Upper lobe of left lung (tissue), 6 donors: ENCODE measurements around the gene SIDT1. TPM values are rescaled to one million over a fixed set of nuclear protein-coding genes. Genes with fewer than 3 reads are reported as not detected.

Experiments used
- ATAC-seq, 2 donors: fragments of 200-7000 bp; cut with Tn5 transposase; one replicate each; pipeline ENCODE4 v1.9.1; 2022; ENCODE audit warnings: mild to moderate bottlenecking in 2 of 2, moderate library complexity in 2 of 2; ENCODE audit not compliant: low FRiP score in 2 of 2
- DNase-seq, 2 donors: peaks; one replicate each; pipeline ENCODE4 v3.0.0-alpha.2; 2019 to 2020
- H3K27ac ChIP-seq, 4 donors: fragments of 200-600 bp; sonication (generic); one replicate each; pipeline ENCODE4 v1.5.1; 2016 to 2019
- H3K27me3 ChIP-seq, 4 donors: fragments of 200-600 bp; sonication (generic); one replicate each; pipeline ENCODE4 v1.5.1; 2017 to 2019
- H3K36me3 ChIP-seq, 4 donors: fragments of 200-600 bp; sonication (generic); one replicate each; pipeline ENCODE4 v1.5.1; 2016 to 2019
- H3K4me1 ChIP-seq, 4 donors: fragments of 200-600 bp; sonication (generic); one replicate each; pipeline ENCODE4 v1.5.1; 2018 to 2019
- H3K4me3 ChIP-seq, 4 donors: fragments of 200-600 bp; sonication (generic); one replicate each; pipeline ENCODE4 v1.5.1; 2017 to 2019; ENCODE audit warnings: mild to moderate bottlenecking in 2 of 4, moderate library complexity in 1 of 4
- H3K9me3 ChIP-seq, 4 donors: fragments of 200-600 bp; sonication (generic); one replicate each; pipeline ENCODE4 v1.5.1; 2018 to 2019
- CTCF ChIP-seq, 6 experiments: fragments of 450-650 bp in 4 of 6; fragments of 200-600 bp in 2 of 6; sonication (generic) in 2 of 6; IDR thresholded peaks; one replicate each; pipeline ENCODE4 v1.5.1; 2016 to 2019; ENCODE audit warnings: antibody characterized with exemption in 6 of 6
- EP300 ChIP-seq, 4 donors: sonication (generic); formaldehyde crosslinking; IDR thresholded peaks; one replicate each; pipeline ENCODE4 v1.5.1; 2017; ENCODE audit warnings: antibody characterized with exemption in 4 of 4, control low read depth in 2 of 4
- POLR2A ChIP-seq, 4 donors: fragments of 450-650 bp; IDR thresholded peaks; one replicate each; pipeline ENCODE4 v1.5.1; 2016 to 2017; ENCODE audit warnings: antibody characterized with exemption in 4 of 4, mild to moderate bottlenecking in 2 of 4
- POLR2AphosphoS5 ChIP-seq, 2 donors: sonication (generic); formaldehyde crosslinking; IDR thresholded peaks; one replicate each; pipeline ENCODE4 v1.5.1; 2017; ENCODE audit warnings: antibody characterized with exemption in 2 of 2
- WGBS, 2 donors: methylation state at CpG; one replicate each; pipeline ENCODE4 v1.1.5; 2017 to 2018; 5-methylcytosine and 5-hydroxymethylcytosine counted together
- total RNA-seq, 6 donors: library from RNA; depleted of rRNA in 4 of 6; stranded (reverse); fragments of >200 nt in 4 of 6; gene quantifications; one replicate each; pipeline versions ENCODE4 v1.1.0 to v1.2.1, GENCODE V29; 2016 to 2021
- donor health status: DM: no; HTN: no; CAD: no; lungs with moderate emphysema.
- donor health status: DM: no; HTN: yes; CAD: no; lungs with severe emphysema.

The SIDT1 gene
- total RNA-seq, 6 donors from 2014 or later = 2.6 to 37.5 (median 9.5) TPM

- H3K36me3 ChIP-seq = no peaks in the 10 kb centered on the region
- DNase-seq (peak in 1 of 2 donors; percentile 54), ATAC-seq (no peak)
- H3K9me3 ChIP-seq = no peaks in the 10 kb centered on the region
- no peaks in the 10 kb centered on the region for H3K4me1 ChIP-seq
- H3K27me3 ChIP-seq = no peaks in the 10 kb centered on the region
- H3K27ac ChIP-seq = no peak overlapping the region
- TF ChIP-seq POLR2AphosphoS5 (IDR thresholded peaks at IDR 0.05) (no peak), CTCF (IDR thresholded peaks at IDR 0.05) (no peak), POLR2A (IDR thresholded peaks at IDR 0.05) (no peak), EP300 (IDR thresholded peaks at IDR 0.05) (no peak)
- H3K4me3 ChIP-seq = no peak overlapping the region
- 82 to 89% methylated on average over 6 to 14 of the region's 14 CpGs for WGBS, 2 donors
Measured at GRCh38 chr3:113637756-113638155, 105.4 kb downstream of the SIDT1 start.

GRCh38 chr3:113638910-113639309 lies 106.6 kb downstream of the SIDT1 start:
- no peak for DNase-seq
- H3K36me3 ChIP-seq = no peaks in the 10 kb centered on the region
- H3K4me1 ChIP-seq = no peaks in the 10 kb centered on the region
- H3K4me3 ChIP-seq = no peak overlapping the region
- H3K9me3 ChIP-seq = no peaks in the 10 kb centered on the region
- ATAC-seq = no peak
- no peak overlapping the region for H3K27ac ChIP-seq
- H3K27me3 ChIP-seq = no peaks in the 10 kb centered on the region
- WGBS, 2 donors = 68 to 79% methylated on average over 3 of the region's 3 CpGs
- TF ChIP-seq EP300 (IDR thresholded peaks at IDR 0.05) (no peak), CTCF (IDR thresholded peaks at IDR 0.05) (no peak), POLR2AphosphoS5 (IDR thresholded peaks at IDR 0.05) (no peak), POLR2A (IDR thresholded peaks at IDR 0.05) (no peak)

GRCh38 chr3:113643583-113643982 lies 111.2 kb downstream of the SIDT1 start:
- Histone ChIP-seq H3K27me3 (no peaks in the 10 kb centered on the region), H3K4me1 (no peaks in the 10 kb centered on the region), H3K27ac (no peak overlapping the region), H3K36me3 (no peaks in the 10 kb centered on the region), H3K4me3 (no peak overlapping the region), H3K9me3 (peaks cover 0 to 14% (median 3%) of the 10 kb centered on the region in 4 donors)
- ATAC-seq (no peak), DNase-seq (no peak)
- TF ChIP-seq POLR2A (IDR thresholded peaks at IDR 0.05) = no peak
- TF ChIP-seq CTCF (IDR thresholded peaks at IDR 0.05) = no peak
- no peak for TF ChIP-seq EP300 (IDR thresholded peaks at IDR 0.05)
- TF ChIP-seq POLR2AphosphoS5 (IDR thresholded peaks at IDR 0.05) = no peak
- WGBS, 2 donors = 96 to 98% methylated on average over 7 of the region's 7 CpGs

GRCh38 chr3:113648524-113648923 lies 116.2 kb downstream of the SIDT1 start:
- H3K4me1 ChIP-seq = no peaks in the 10 kb centered on the region
- peaks cover 0 to 14% (median 3%) of the 10 kb centered on the region in 4 donors for H3K9me3 ChIP-seq
- H3K4me3 ChIP-seq = no peak overlapping the region
- DNase-seq (no peak), ATAC-seq (no peak)
- H3K27me3 ChIP-seq = no peaks in the 10 kb centered on the region
- H3K36me3 ChIP-seq = no peaks in the 10 kb centered on the region
- no peak for TF ChIP-seq EP300 (IDR thresholded peaks at IDR 0.05)
- no peak for TF ChIP-seq POLR2AphosphoS5 (IDR thresholded peaks at IDR 0.05)
- no peak for TF ChIP-seq CTCF (IDR thresholded peaks at IDR 0.05)
- no peak for TF ChIP-seq POLR2A (IDR thresholded peaks at IDR 0.05)
- no peak overlapping the region for H3K27ac ChIP-seq

- Histone ChIP-seq H3K27ac (no peak overlapping the region), H3K4me1 (no peaks in the 10 kb centered on the region), H3K36me3 (no peaks in the 10 kb centered on the region), H3K9me3 (peaks cover 0 to 14% (median 3%) of the 10 kb centered on the region in 4 donors), H3K4me3 (no peak overlapping the region), H3K27me3 (no peaks in the 10 kb centered on the region)
- TF ChIP-seq POLR2A (IDR thresholded peaks at IDR 0.05) = no peak
- no peak for TF ChIP-seq EP300 (IDR thresholded peaks at IDR 0.05)
- no peak for TF ChIP-seq POLR2AphosphoS5 (IDR thresholded peaks at IDR 0.05)
- no peak for TF ChIP-seq CTCF (IDR thresholded peaks at IDR 0.05)
- ATAC-seq (no peak), DNase-seq (no peak)
- WGBS, 2 donors = 81 to 88% methylated on average over 6 of the region's 6 CpGs
Measured at GRCh38 chr3:113649174-113649845, 117.0 kb downstream of the SIDT1 start.
